Activated T-cell treated with anti-CD3 and anti-CD28 coated beads, Interleukin-2, amount 50 U/mL, for 72 hours (primary cell): ENCODE results near the gene CCDC14. TPM values are rescaled to one million over a fixed set of nuclear protein-coding genes. Genes with fewer than 3 reads are reported as not detected.
"Not testable (repeated sequence)": the region's sequence is repeated elsewhere in the genome, so short reads cannot be mapped to it uniquely, and the experiment has no call there.

Experiments used
- ATAC-seq, 2 donors: fragments of 150-1000 bp; cut with Tn5 transposase; replicated peaks in 1 of 2; 2 replicates each; pipeline ENCODE4 v1.10.0; 2021; ENCODE audit warnings: moderate library complexity in 2 of 2, mild to moderate bottlenecking in 1 of 2
- DNase-seq, 2 donors: peaks; one replicate each; pipeline ENCODE4 v3.0.0; 2021 to 2022; ENCODE audit warnings: mixed read lengths in 1 of 2
- H3K27ac Mint-ChIP-seq: one replicate; pipeline ENCODE4 v1.8.0; 2022; ENCODE audit warnings: mild to moderate bottlenecking, moderate library complexity, mixed read lengths
- H3K27me3 Mint-ChIP-seq: one replicate; pipeline ENCODE4 v1.8.0; 2022; ENCODE audit warnings: low read depth, mixed read lengths
- H3K36me3 Mint-ChIP-seq, 2 donors: one replicate each; pipeline ENCODE4 v1.8.0; 2022; ENCODE audit warnings: mixed read lengths in 2 of 2, mild to moderate bottlenecking in 1 of 2; ENCODE audit not compliant: insufficient read depth in 2 of 2
- H3K4me1 Mint-ChIP-seq: one replicate; pipeline ENCODE4 v1.8.0; 2022; ENCODE audit warnings: low read depth, mixed read lengths
- H3K4me3 Mint-ChIP-seq, 2 donors: one replicate each; pipeline ENCODE4 v1.8.0; 2022; ENCODE audit warnings: mild to moderate bottlenecking in 2 of 2, mixed read lengths in 2 of 2, moderate library complexity in 2 of 2
- H3K9me3 Mint-ChIP-seq, 2 donors: one replicate each; pipeline ENCODE4 v1.8.0; 2022; ENCODE audit warnings: mixed read lengths in 2 of 2
- total RNA-seq, 2 donors: library from RNA; stranded (reverse); gene quantifications; one replicate each; pipeline ENCODE4 v1.2.3, GENCODE V29; 2022

The CCDC14 gene
- total RNA-seq, 2 donors from 2014 or later = 64.5 to 80.7 TPM

DNA sequence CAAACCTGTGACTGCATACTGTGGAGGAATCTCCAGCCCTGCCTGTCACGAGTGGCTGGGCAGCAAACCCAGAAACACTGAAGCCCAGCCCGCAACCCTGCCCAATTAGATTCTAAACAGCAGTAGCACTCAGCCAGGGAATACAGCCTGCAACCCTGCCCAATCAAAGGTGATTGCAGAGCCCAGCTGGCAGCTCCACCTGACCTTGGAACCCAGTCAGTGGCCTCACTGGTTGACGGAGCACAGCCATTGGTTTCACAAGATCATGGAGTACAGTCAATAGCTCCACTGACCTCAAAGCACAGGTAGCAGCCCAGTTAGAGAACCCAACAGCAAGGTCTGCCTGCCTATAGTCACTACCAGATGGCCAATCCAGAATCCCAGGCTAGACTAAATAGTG is 41.7 kb downstream of the CCDC14 start:
- ATAC-seq = no peak
- DNase-seq = no peak
- Mint-ChIP-seq H3K27ac (no peak overlapping the region), H3K27me3 (no peaks in the 10 kb centered on the region), H3K4me1 (no peaks in the 10 kb centered on the region), H3K9me3 (peaks cover 18 to 19% of the 10 kb centered on the region in 2 donors), H3K4me3 (no peak overlapping the region), H3K36me3 (peaks cover 29 to 44% of the 10 kb centered on the region in 2 donors)

- H3K27me3 Mint-ChIP-seq = no peaks in the 10 kb centered on the region
- H3K27ac Mint-ChIP-seq = no peak overlapping the region
- DNase-seq (no peak), ATAC-seq (no peak)
- no peaks in the 10 kb centered on the region for H3K9me3 Mint-ChIP-seq
- H3K36me3 Mint-ChIP-seq = peaks cover 4% of the 10 kb centered on the region in 2 donors
- H3K4me1 Mint-ChIP-seq = no peaks in the 10 kb centered on the region
- no peak overlapping the region for H3K4me3 Mint-ChIP-seq
Measured at GRCh38 chr3:123914829-123915228, 46.2 kb downstream of the CCDC14 start.

- H3K27me3 Mint-ChIP-seq = no peaks in the 10 kb centered on the region
- H3K36me3 Mint-ChIP-seq = no peaks in the 10 kb centered on the region
- no peaks in the 10 kb centered on the region for H3K4me1 Mint-ChIP-seq
- no peak for ATAC-seq
- no peak overlapping the region for H3K27ac Mint-ChIP-seq
- no peaks in the 10 kb centered on the region for H3K9me3 Mint-ChIP-seq
- DNase-seq = no peak
- no peak overlapping the region for H3K4me3 Mint-ChIP-seq
Measured at GRCh38 chr3:123909785-123910184, 51.2 kb downstream of the CCDC14 start.

DNA sequence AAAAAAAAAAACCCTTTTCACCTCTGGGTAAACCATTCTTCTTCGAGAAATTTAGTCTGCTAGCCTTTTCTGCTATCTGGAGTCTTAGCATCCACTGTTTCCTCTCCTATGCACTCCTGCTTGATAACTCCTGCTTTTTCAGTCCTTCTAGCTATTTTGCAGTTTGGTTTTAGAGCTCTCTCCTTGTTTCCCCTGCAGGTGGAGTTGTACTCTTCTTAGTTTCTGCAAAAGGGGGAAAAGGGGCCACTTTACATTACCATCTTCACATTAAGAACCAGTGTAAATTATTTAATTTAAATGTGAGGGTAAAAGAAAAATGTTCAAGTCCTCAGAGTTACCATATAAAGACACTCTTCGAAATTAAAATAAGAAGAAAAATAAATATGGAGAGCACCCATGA is 53.3 kb downstream of the CCDC14 start:
- Mint-ChIP-seq H3K36me3 (no peaks in the 10 kb centered on the region), H3K27ac (no peak overlapping the region), H3K4me1 (no peaks in the 10 kb centered on the region), H3K4me3 (no peak overlapping the region), H3K9me3 (no peaks in the 10 kb centered on the region), H3K27me3 (no peaks in the 10 kb centered on the region)
- DNase-seq (no peak), ATAC-seq (no peak)

DNA sequence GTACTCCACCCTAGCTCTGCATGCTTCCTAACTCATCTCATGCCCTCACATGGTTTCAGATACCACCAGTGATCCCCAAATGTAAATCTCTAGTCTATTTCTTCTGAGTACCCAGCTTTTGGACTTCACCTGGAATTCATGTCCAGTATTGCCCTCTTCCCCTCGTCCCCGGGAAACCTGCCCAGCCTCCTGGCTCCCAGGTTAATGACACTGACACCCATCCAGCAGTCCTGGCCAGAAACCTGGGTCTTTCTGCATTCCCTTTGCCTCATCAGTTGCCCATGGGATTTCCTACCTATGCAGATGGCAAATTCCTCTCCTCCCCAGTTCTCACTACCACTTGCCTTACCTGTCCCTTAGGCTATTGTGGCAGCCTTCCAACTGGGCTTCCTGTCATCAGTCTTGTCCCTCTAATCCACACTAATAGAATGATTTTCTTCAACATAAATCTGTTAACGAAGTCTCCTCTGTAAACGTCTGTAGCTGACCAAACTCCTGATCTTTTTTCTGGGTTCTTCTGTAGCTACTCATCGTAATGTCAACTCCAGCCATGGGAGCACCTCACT is 61.6 kb downstream of the CCDC14 start:
- Mint-ChIP-seq H3K27ac (no peak overlapping the region), H3K4me3 (no peak overlapping the region), H3K4me1 (no peaks in the 10 kb centered on the region), H3K9me3 (peaks cover 0 to 2% of the 10 kb centered on the region in 2 donors), H3K36me3 (no peaks in the 10 kb centered on the region), H3K27me3 (peaks cover 10% of the 10 kb centered on the region)
- DNase-seq (no peak), ATAC-seq (no peak)

GRCh38 chr3:123893012-123893411 is 68.0 kb downstream of the CCDC14 start:
- Mint-ChIP-seq H3K36me3 (peaks cover 6 to 15% of the 10 kb centered on the region in 2 donors), H3K4me3 (no peak overlapping the region), H3K27me3 (no peaks in the 10 kb centered on the region), H3K4me1 (no peaks in the 10 kb centered on the region), H3K9me3 (peaks cover 2 to 9% of the 10 kb centered on the region in 2 donors), H3K27ac (no peak overlapping the region)
- DNase-seq (no peak), ATAC-seq (no peak)

GRCh38 chr3:123892195-123892594 is 68.8 kb downstream of the CCDC14 start:
- Mint-ChIP-seq H3K27me3 (peaks cover 3% of the 10 kb centered on the region), H3K36me3 (peaks cover 6 to 15% of the 10 kb centered on the region in 2 donors), H3K27ac (no peak overlapping the region), H3K4me1 (no peaks in the 10 kb centered on the region), H3K9me3 (peaks cover 2 to 9% of the 10 kb centered on the region in 2 donors), H3K4me3 (no peak overlapping the region)
- ATAC-seq (no peak), DNase-seq (no peak)

- DNase-seq, H3K9me3 Mint-ChIP-seq, ATAC-seq, H3K4me3 Mint-ChIP-seq, H3K4me1 Mint-ChIP-seq, H3K27ac Mint-ChIP-seq: not testable (repeated sequence)
- peaks cover 10% of the 10 kb centered on the region for H3K27me3 Mint-ChIP-seq
- H3K36me3 Mint-ChIP-seq = peaks cover 6 to 15% of the 10 kb centered on the region in 2 donors
Measured at GRCh38 chr3:123890991-123891390, 70.0 kb downstream of the CCDC14 start.

DNA sequence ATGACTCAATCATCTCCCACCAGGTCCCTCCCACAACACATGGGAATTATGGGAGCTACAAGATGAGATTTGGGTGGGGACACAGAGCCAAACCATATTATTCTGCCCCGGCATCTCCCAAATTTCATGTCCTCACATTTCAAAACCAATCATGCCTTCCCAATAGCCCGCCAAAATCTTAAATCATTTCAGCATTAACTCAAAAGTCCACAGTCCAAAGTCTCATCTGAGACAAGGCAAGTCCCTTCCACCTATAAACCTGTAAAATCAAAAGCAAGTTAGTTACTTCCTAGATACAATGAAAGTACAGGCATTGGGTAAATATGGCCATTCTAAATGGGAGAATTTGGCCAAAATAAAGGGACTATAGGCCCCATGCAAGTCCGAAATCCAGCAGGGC is 70.9 kb downstream of the CCDC14 start:
- not testable (repeated sequence) for H3K4me3 Mint-ChIP-seq, H3K4me1 Mint-ChIP-seq

DNA sequence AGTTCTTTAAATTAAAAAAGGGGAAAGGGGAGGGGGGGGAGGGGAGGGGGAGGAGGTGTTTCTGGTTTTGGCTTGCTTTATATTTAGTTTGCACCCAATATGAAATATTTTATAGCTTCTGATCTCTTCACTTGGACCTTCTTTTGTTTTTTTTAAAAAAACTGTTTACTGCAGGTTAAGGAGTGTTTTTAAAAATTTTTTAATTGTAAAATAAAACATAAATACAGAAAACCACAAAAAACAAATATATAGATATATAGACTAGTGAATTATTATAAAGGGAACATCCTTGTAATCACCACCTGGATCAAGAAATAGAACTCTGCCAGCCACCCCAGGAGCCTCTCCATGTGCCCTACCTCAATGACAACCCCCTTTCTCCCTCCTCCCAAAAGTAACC is 76.0 kb downstream of the CCDC14 start:
- Mint-ChIP-seq H3K9me3 (no peaks in the 10 kb centered on the region), H3K27me3 (peaks cover 46% of the 10 kb centered on the region), H3K36me3 (no peaks in the 10 kb centered on the region), H3K4me1 (peaks cover 9% of the 10 kb centered on the region), H3K27ac (no peak overlapping the region), H3K4me3 (peak overlapping the region in 1 of 2 donors; percentile 48)
- DNase-seq = no peak
- ATAC-seq = no peak

More for the DNA sequence above, 70.9 kb downstream of the CCDC14 start:
- not testable (repeated sequence) for H3K27ac Mint-ChIP-seq, DNase-seq, ATAC-seq, H3K9me3 Mint-ChIP-seq
- Mint-ChIP-seq H3K27me3 (peaks cover 16% of the 10 kb centered on the region), H3K36me3 (peaks cover 6 to 15% of the 10 kb centered on the region in 2 donors)

DNA sequence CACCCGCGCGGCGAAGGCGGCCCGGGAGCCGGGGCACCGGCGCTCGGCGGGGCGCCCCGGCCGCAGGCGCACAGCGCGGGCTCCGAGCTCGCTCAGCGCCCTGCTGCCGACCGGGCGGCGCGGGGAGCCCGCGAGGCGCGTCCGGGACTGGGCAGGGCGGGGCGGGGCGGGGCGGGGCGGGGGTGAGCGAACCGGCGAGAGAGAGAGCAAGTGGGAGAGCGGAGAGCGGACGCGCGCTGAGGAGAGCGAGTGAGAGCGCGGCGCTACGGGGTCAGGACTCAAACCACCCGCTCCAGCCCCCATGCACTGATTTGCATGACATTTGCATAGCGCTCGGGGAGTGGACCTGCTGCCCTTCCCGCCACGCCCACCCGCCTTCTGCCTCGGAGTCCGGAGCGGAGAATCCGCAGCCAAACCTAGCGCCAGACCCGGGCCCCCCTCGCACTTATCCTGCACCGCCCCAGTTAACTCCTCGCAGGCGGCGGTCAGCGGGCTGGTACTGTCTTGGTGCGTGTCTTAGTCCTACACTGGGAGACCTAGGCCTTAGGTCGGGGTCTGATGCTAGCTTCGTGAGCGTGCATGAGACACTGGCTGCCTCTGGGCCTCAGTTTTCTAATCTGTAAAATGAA is 76.7 kb downstream of the CCDC14 start, which contains the start of gene MYLK:
Gene MYLK (minus strand): TSS at position 130 of the 629 bp plus-strand sequence. CDS start 90,491 bp downstream, outside the sequence.
- H3K9me3 Mint-ChIP-seq = no peaks in the 10 kb centered on the region

GRCh38 chr3:123883701-123884202 is 77.3 kb downstream of the CCDC14 start:
- Mint-ChIP-seq H3K9me3 (no peaks in the 10 kb centered on the region), H3K36me3 (no peaks in the 10 kb centered on the region), H3K27me3 (peaks cover 46% of the 10 kb centered on the region), H3K27ac (no peak overlapping the region), H3K4me3 (peak overlapping the region; percentile 73), H3K4me1 (peaks cover 9% of the 10 kb centered on the region)
- peak in 1 of 2 donors; percentile 1 for DNase-seq
- no peak for ATAC-seq

More for the DNA sequence above, 76.7 kb downstream of the CCDC14 start, which contains the start of gene MYLK:
- H3K36me3 Mint-ChIP-seq = no peaks in the 10 kb centered on the region
- no peak within 1 kb of the TSS for H3K27ac Mint-ChIP-seq
- peaks cover 46% of the 10 kb centered on the region for H3K27me3 Mint-ChIP-seq
- peak within 1 kb of the TSS; percentile 81 to 86 for H3K4me3 Mint-ChIP-seq
- DNase-seq = peak; percentile 52 to 69
- H3K4me1 Mint-ChIP-seq = peaks cover 9% of the 10 kb centered on the region
- peak; percentile 93 to 94 for ATAC-seq

- Mint-ChIP-seq H3K27ac (no peak overlapping the region), H3K4me1 (peaks cover 9% of the 10 kb centered on the region), H3K9me3 (no peaks in the 10 kb centered on the region), H3K4me3 (peak overlapping the region; percentile 73), H3K27me3 (peaks cover 46% of the 10 kb centered on the region), H3K36me3 (no peaks in the 10 kb centered on the region)
- DNase-seq (no peak), ATAC-seq (no peak)
Measured at GRCh38 chr3:123883111-123883510, 77.9 kb downstream of the CCDC14 start.
